Peyer's patch (tissue), 4 donors: Measurements from ENCODE around the gene H2AZ2.

ENCODE experiments used
- POLR2A ChIP-seq, 2 donors: fragments of 450-650 bp; IDR thresholded peaks; one replicate each; pipeline ENCODE4 v1.5.1; 2017; ENCODE audit warnings: antibody characterized with exemption in 2 of 2, mild to moderate bottlenecking in 2 of 2, moderate library complexity in 2 of 2
- TF ChIP-seq, protein P1 (sequence below), 6 experiments: fragments of 450-650 bp in 4 of 6; fragments of 200-600 bp in 2 of 6; sonication (generic) in 1 of 6; IDR thresholded peaks; one replicate each; pipeline ENCODE4 v1.5.1; 2017 to 2019; ENCODE audit warnings: antibody characterized with exemption in 6 of 6, mild to moderate bottlenecking in 3 of 6, moderate library complexity in 1 of 6

- TF ChIP-seq, protein P1, sequence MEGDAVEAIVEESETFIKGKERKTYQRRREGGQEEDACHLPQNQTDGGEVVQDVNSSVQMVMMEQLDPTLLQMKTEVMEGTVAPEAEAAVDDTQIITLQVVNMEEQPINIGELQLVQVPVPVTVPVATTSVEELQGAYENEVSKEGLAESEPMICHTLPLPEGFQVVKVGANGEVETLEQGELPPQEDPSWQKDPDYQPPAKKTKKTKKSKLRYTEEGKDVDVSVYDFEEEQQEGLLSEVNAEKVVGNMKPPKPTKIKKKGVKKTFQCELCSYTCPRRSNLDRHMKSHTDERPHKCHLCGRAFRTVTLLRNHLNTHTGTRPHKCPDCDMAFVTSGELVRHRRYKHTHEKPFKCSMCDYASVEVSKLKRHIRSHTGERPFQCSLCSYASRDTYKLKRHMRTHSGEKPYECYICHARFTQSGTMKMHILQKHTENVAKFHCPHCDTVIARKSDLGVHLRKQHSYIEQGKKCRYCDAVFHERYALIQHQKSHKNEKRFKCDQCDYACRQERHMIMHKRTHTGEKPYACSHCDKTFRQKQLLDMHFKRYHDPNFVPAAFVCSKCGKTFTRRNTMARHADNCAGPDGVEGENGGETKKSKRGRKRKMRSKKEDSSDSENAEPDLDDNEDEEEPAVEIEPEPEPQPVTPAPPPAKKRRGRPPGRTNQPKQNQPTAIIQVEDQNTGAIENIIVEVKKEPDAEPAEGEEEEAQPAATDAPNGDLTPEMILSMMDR (IDR thresholded peaks at IDR 0.05): no peak
- TF ChIP-seq POLR2A (IDR thresholded peaks at IDR 0.05): no peak
These were observed 6.9 kb upstream of the H2AZ2 start for GRCh38 chr7:44854644-44855364.
